NB4 (cell line): ENCODE results near the gene S100PBP.

Experiments used
- CTCF ChIP-seq: IDR thresholded peaks from one replicate; pipeline ENCODE4 v1.5.1; 2012; ENCODE audit warnings: low read depth, low read length
- POLR2A ChIP-seq: IDR thresholded peaks from 2 replicates; pipeline ENCODE4 v1.6.1; 2011; ENCODE audit warnings: mild to moderate bottlenecking; ENCODE audit not compliant: insufficient read length; ENCODE audit errors: extremely low read depth
- TF ChIP-seq, protein P1 (sequence below): IDR thresholded peaks from 2 replicates; pipeline ENCODE4 v1.6.1; 2011; ENCODE audit warnings: low read depth, low read length

DNA sequence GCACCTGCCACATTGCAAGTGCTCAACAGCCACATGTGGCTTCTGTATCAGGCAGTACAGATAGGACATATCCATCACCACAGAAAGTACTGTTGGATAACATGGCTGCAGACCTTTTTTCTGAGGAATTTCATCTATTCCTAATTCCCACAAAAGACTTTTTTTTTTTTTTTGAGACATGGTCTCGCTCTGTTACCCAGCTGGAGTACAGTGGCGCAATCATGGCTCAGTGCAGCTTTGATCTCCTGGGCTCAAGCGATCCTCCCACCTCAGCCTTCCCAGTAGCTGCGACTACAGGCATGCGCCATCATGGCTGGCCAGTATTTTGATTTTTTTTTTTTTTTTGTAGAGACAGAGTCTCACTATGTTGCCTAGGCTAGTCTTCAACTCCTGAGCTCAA lies 33.6 kb upstream of the S100PBP start:
- no peak for TF ChIP-seq CTCF
- no peak for TF ChIP-seq POLR2A
- TF ChIP-seq, protein P1, sequence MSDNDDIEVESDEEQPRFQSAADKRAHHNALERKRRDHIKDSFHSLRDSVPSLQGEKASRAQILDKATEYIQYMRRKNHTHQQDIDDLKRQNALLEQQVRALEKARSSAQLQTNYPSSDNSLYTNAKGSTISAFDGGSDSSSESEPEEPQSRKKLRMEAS: no peak
